Measurements from ENCODE around the gene OFD1.

The OFD1 gene

DNA sequence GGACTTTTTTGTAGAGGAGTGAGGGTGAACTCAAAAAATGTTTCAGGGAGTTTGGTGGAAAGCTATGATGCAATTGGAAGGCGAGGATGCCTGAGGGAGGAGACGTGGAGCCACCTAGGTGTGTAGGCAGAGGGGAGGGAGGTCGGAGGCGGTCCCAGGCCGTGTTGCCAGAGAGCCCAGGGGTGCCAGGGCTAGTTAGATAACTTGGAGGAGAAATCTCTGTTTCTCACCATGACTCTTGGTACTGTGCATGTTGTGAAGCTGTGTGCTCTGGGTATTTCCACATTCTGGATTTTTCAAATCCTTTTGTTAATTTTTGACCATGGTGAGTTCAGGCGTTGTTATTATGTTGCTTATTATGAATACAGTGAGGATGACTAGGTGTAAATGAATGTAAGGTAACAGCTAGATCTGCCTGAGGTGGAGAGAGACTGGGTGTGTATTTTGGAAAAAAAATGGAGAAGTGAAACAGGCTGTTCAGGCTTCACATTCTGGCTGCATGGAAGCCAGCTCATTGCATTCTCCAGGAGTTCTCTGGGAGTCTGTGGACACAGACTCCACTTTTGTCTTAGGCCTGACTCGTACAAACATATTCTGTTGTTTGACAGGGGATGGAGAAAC lies 41.1 kb upstream of the OFD1 start:
- no peak for DNase-seq (ENCODE audit: low read depth, low spot score)

GRCh38 chrX:13694359-13694758 lies 40.2 kb upstream of the OFD1 start:
- Histone ChIP-seq H3K27me3 (ENCODE audit: control insufficient read depth, insufficient read depth, low read length) (no peaks in the 10 kb centered on the region), H3K4me1 (ENCODE audit: control insufficient read depth, insufficient read depth, low read length) (no peaks in the 10 kb centered on the region), H3K36me3 (ENCODE audit: control insufficient read depth, insufficient read depth, low read length) (no peaks in the 10 kb centered on the region), H3K9me3 (ENCODE audit: control insufficient read depth, insufficient read depth, low read length) (no peaks in the 10 kb centered on the region), H3K4me3 (ENCODE audit: low read length) (no peak overlapping the region), H3K27ac (ENCODE audit: low read length) (no peak overlapping the region)
- DNase-seq (ENCODE audit: low read depth, low spot score) = no peak
- no CpG with 5 or more reads among the region's 2 CpGs for WGBS (ENCODE audit: insufficient coverage, insufficient read length)

More for the DNA sequence above, 41.1 kb upstream of the OFD1 start:
- Histone ChIP-seq H3K4me1 (ENCODE audit: control insufficient read depth, insufficient read depth, low read length) (no peaks in the 10 kb centered on the region), H3K27ac (ENCODE audit: low read length) (no peak overlapping the region), H3K4me3 (ENCODE audit: low read length) (no peak overlapping the region), H3K36me3 (ENCODE audit: control insufficient read depth, insufficient read depth, low read length) (no peaks in the 10 kb centered on the region), H3K27me3 (ENCODE audit: control insufficient read depth, insufficient read depth, low read length) (no peaks in the 10 kb centered on the region), H3K9me3 (ENCODE audit: control insufficient read depth, insufficient read depth, low read length) (no peaks in the 10 kb centered on the region)
- WGBS (ENCODE audit: insufficient coverage, insufficient read length) = no CpG with 5 or more reads among the region's 7 CpGs

DNA sequence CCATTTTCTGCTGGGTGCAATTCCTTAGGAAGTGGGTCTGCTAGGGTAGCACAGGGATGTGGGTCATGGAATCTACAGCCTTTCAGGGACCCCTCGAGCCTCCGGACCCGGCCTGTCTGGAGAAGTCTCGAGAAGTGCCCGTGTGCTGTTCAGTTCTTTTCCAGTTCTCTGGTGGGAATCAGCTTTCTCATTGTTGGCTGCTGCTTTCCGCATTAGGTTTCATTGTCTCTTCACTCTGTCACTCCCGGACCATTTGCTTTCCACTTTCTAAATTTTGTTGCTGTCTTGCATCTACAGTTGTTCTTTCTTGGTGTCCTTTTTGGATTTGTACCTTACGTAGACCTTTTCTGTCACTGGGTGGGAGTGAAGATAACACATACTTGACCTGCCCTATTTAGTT lies 39.6 kb upstream of the OFD1 start:
- Histone ChIP-seq H3K9me3 (ENCODE audit: control insufficient read depth, insufficient read depth, low read length) (no peaks in the 10 kb centered on the region), H3K4me3 (ENCODE audit: low read length) (no peak overlapping the region), H3K36me3 (ENCODE audit: control insufficient read depth, insufficient read depth, low read length) (no peaks in the 10 kb centered on the region), H3K27ac (ENCODE audit: low read length) (no peak overlapping the region), H3K4me1 (ENCODE audit: control insufficient read depth, insufficient read depth, low read length) (no peaks in the 10 kb centered on the region), H3K27me3 (ENCODE audit: control insufficient read depth, insufficient read depth, low read length) (no peaks in the 10 kb centered on the region)
- no peak for DNase-seq (ENCODE audit: low read depth, low spot score)
- WGBS (ENCODE audit: insufficient coverage, insufficient read length) = no CpG with 5 or more reads among the region's 8 CpGs

DNA sequence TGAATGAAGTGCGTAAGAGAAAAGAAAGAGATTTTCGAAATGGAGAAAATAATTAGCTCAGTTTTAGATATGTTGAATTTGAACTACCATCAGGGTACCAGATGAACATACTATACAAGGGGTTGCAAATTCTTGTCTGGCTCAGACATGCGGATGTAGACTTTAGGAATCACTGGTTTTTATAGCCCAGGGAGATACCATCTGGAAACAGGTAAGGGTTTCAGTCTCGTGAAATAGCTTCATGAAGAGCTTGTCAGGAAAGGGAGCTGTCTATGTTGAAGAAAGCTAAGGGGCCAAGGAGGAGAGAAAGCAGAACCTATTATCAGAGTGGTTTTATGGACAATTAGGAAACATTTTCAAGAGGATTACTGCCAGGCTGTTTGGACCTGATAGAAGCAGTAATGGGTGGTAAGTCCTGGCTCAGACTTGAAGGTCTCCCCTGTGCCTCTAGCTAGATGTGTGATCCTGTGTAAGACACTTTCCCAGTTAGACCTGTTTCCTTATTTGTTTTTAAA lies 38.9 kb upstream of the OFD1 start:
- 100% methylated on average over 2 of the region's 4 CpGs for WGBS (ENCODE audit: insufficient coverage, insufficient read length)
- no peak for DNase-seq (ENCODE audit: low read depth, low spot score)
- Histone ChIP-seq H3K9me3 (ENCODE audit: control insufficient read depth, insufficient read depth, low read length) (no peaks in the 10 kb centered on the region), H3K27me3 (ENCODE audit: control insufficient read depth, insufficient read depth, low read length) (no peaks in the 10 kb centered on the region), H3K27ac (ENCODE audit: low read length) (no peak overlapping the region), H3K4me3 (ENCODE audit: low read length) (no peak overlapping the region), H3K36me3 (ENCODE audit: control insufficient read depth, insufficient read depth, low read length) (no peaks in the 10 kb centered on the region), H3K4me1 (ENCODE audit: control insufficient read depth, insufficient read depth, low read length) (no peaks in the 10 kb centered on the region)

- Histone ChIP-seq H3K27ac (ENCODE audit: low read length) (no peak overlapping the region), H3K4me3 (ENCODE audit: low read length) (no peak overlapping the region), H3K9me3 (ENCODE audit: control insufficient read depth, insufficient read depth, low read length) (no peaks in the 10 kb centered on the region), H3K27me3 (ENCODE audit: control insufficient read depth, insufficient read depth, low read length) (no peaks in the 10 kb centered on the region), H3K36me3 (ENCODE audit: control insufficient read depth, insufficient read depth, low read length) (no peaks in the 10 kb centered on the region), H3K4me1 (ENCODE audit: control insufficient read depth, insufficient read depth, low read length) (no peaks in the 10 kb centered on the region; the same call in 1 of the 2 replicates)
- DNase-seq (ENCODE audit: low read depth, low spot score) = no peak
- no CpG with 5 or more reads among the region's 2 CpGs for WGBS (ENCODE audit: insufficient coverage, insufficient read length)
These were observed 37.1 kb upstream of the OFD1 start for GRCh38 chrX:13697455-13697854.

DNA sequence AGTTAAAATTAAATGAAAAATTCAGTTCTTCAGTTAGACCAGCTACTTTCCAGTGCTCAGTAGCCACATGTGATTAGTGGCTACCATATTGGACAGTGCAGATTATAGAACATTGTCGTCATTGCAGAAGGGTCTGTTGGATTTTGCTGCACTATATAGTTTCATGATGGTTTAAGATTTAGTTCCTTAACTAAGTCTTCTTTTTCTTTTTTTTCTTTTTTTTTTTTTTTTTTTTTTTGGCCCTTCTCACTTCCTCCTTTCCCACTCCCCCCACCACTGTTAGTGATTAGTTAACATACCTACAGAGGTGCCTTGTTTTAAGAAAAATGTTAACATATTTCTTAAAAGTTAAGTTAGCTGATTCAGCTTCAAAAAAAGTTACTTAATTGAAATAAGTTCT lies 36.6 kb upstream of the OFD1 start:
- Histone ChIP-seq H3K4me3 (ENCODE audit: low read length) (no peak overlapping the region), H3K9me3 (ENCODE audit: control insufficient read depth, insufficient read depth, low read length) (no peaks in the 10 kb centered on the region), H3K27ac (ENCODE audit: low read length) (no peak overlapping the region), H3K36me3 (ENCODE audit: control insufficient read depth, insufficient read depth, low read length) (no peaks in the 10 kb centered on the region), H3K4me1 (ENCODE audit: control insufficient read depth, insufficient read depth, low read length) (no peaks in the 10 kb centered on the region; the same call in 1 of the 2 replicates), H3K27me3 (ENCODE audit: control insufficient read depth, insufficient read depth, low read length) (no peaks in the 10 kb centered on the region)
- no peak for DNase-seq (ENCODE audit: low read depth, low spot score)
- no CpG with 5 or more reads among the region's 1 CpG for WGBS (ENCODE audit: insufficient coverage, insufficient read length)

DNA sequence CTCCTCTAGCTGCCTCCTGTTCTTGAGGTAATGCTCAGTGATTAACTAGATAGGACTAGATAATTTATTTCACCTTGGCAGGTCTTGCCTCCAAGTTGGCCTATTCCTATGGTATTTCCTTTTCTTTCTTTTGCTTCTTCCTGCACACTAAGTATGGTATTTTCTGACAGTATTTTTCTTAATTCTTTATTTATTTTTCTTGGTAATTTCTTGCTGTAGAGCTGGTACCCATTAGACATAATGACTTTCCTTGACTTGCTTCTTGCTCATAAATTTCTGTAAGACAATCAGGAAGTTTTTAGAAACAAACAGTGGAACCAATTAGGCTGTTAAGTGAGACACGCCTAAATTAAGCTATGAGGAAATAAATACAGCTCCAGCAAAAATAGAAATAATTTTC lies 36.1 kb upstream of the OFD1 start:
- WGBS (ENCODE audit: insufficient coverage, insufficient read length) = no CpG with 5 or more reads among the region's 1 CpG
- Histone ChIP-seq H3K36me3 (ENCODE audit: control insufficient read depth, insufficient read depth, low read length) (no peaks in the 10 kb centered on the region), H3K27ac (ENCODE audit: low read length) (no peak overlapping the region), H3K4me1 (ENCODE audit: control insufficient read depth, insufficient read depth, low read length) (no peaks in the 10 kb centered on the region; the same call in 1 of the 2 replicates), H3K9me3 (ENCODE audit: control insufficient read depth, insufficient read depth, low read length) (no peaks in the 10 kb centered on the region), H3K27me3 (ENCODE audit: control insufficient read depth, insufficient read depth, low read length) (no peaks in the 10 kb centered on the region), H3K4me3 (ENCODE audit: low read length) (no peak overlapping the region)
- no peak for DNase-seq (ENCODE audit: low read depth, low spot score)

DNA sequence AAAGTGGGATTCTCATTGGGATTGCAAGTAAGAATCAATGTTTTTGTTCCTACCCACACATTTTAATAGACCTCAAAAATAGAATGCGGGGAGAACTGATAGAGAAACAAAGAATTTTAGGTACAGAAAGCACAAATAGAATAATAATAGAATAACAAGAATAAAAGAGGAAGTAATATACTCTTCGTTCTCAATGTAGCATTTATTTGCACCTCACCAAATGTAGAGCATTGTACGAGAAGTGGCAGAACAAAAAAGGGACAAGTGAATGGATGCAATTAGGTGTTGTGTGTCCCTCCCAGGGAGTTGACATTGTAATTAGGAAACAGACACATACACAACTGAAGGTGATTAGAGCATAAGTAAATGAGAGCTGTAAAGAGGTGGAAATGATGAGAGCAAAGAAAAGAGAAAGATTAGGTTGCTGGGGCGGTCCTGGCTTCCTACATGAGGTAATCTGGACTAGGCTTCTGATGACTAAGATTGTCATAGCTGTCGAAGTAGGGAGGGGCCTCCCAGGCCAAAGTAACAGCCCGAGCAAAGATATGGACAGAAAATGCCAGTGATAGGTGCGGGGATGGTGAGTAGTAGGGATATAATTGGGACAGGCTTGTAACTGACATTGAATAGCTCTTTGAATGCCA lies 35.2 kb upstream of the OFD1 start:
- DNase-seq (ENCODE audit: low read depth, low spot score) = no peak
- H3K4me1 ChIP-seq (ENCODE audit: control insufficient read depth, insufficient read depth, low read length) = no peaks in the 10 kb centered on the region; the same call in 1 of the 2 replicates
- WGBS (ENCODE audit: insufficient coverage, insufficient read length) = no CpG with 5 or more reads among the region's 7 CpGs
- no peak overlapping the region for H3K4me3 ChIP-seq (ENCODE audit: low read length)
- no peaks in the 10 kb centered on the region for H3K9me3 ChIP-seq (ENCODE audit: control insufficient read depth, insufficient read depth, low read length)
- H3K27ac ChIP-seq (ENCODE audit: low read length) = no peak overlapping the region
- H3K27me3 ChIP-seq (ENCODE audit: control insufficient read depth, insufficient read depth, low read length) = no peaks in the 10 kb centered on the region
- no peaks in the 10 kb centered on the region for H3K36me3 ChIP-seq (ENCODE audit: control insufficient read depth, insufficient read depth, low read length)

GRCh38 chrX:13700380-13700779 lies 34.2 kb upstream of the OFD1 start:
- no peaks in the 10 kb centered on the region; the same call in 1 of the 2 replicates for H3K4me1 ChIP-seq (ENCODE audit: control insufficient read depth, insufficient read depth, low read length)
- no peaks in the 10 kb centered on the region for H3K27me3 ChIP-seq (ENCODE audit: control insufficient read depth, insufficient read depth, low read length)
- no CpG with 5 or more reads among the region's 4 CpGs for WGBS (ENCODE audit: insufficient coverage, insufficient read length)
- H3K4me3 ChIP-seq (ENCODE audit: low read length) = no peak overlapping the region
- no peak for DNase-seq (ENCODE audit: low read depth, low spot score)
- no peaks in the 10 kb centered on the region for H3K9me3 ChIP-seq (ENCODE audit: control insufficient read depth, insufficient read depth, low read length)
- no peaks in the 10 kb centered on the region for H3K36me3 ChIP-seq (ENCODE audit: control insufficient read depth, insufficient read depth, low read length)
- H3K27ac ChIP-seq (ENCODE audit: low read length) = no peak overlapping the region

- Histone ChIP-seq H3K36me3 (ENCODE audit: control insufficient read depth, insufficient read depth, low read length) (no peaks in the 10 kb centered on the region), H3K27ac (ENCODE audit: low read length) (no peak overlapping the region), H3K4me3 (ENCODE audit: low read length) (no peak overlapping the region), H3K9me3 (ENCODE audit: control insufficient read depth, insufficient read depth, low read length) (no peaks in the 10 kb centered on the region), H3K4me1 (ENCODE audit: control insufficient read depth, insufficient read depth, low read length) (no peaks in the 10 kb centered on the region; the same call in 1 of the 2 replicates), H3K27me3 (ENCODE audit: control insufficient read depth, insufficient read depth, low read length) (no peaks in the 10 kb centered on the region)
- DNase-seq (ENCODE audit: low read depth, low spot score) = no peak
- no CpG with 5 or more reads among the region's 5 CpGs for WGBS (ENCODE audit: insufficient coverage, insufficient read length)
These were observed 32.3 kb upstream of the OFD1 start for GRCh38 chrX:13702111-13702789.
